ENCODE results near the gene PGK1.
"Not testable (repeated sequence)": the region's sequence is repeated elsewhere in the genome, so short reads cannot be mapped to it uniquely, and the experiment has no call there.

Gene PGK1

GRCh38 chrX:78116766-78117165 lies 12.7 kb downstream of the PGK1 start:
- no peak for DNase-seq

DNA sequence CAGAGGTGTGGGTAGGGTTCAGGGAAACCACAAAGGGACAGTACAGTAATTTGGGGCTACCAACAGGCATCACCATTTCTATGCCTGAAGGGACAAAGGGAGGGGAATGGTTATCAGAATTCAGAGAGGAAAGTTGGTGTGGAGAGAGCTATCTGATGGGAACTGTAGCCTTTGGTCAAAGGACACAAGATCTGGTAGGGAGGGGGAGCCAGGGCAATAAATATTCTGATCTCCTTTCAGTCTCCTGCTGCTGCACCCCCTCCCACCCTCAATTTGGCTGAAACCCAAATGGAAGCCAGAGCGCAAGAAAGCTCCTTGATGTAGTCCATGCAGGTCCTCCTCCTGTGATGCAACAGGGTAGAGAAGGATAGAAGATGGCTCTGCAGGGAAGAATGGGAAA lies 14.6 kb downstream of the PGK1 start:
- DNase-seq = no peak

GRCh38 chrX:78119521-78120227 lies 15.6 kb downstream of the PGK1 start:
- no peak for DNase-seq

DNA sequence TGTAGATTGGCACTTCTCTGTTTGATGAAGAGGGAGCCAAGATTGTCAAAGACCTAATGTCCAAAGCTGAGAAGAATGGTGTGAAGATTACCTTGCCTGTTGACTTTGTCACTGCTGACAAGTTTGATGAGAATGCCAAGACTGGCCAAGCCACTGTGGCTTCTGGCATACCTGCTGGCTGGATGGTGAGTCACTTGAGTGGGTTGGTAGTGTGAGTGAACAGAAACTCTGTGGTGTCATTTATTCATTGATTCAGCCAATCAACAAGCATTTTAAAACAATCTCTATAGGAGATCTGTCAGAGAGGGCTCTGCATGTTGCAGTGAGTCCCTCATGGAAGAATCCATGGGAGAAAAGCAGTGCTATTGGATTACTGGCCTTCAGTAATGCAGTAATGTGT lies 19.1 kb downstream of the PGK1 start:
- no peak for DNase-seq

DNA sequence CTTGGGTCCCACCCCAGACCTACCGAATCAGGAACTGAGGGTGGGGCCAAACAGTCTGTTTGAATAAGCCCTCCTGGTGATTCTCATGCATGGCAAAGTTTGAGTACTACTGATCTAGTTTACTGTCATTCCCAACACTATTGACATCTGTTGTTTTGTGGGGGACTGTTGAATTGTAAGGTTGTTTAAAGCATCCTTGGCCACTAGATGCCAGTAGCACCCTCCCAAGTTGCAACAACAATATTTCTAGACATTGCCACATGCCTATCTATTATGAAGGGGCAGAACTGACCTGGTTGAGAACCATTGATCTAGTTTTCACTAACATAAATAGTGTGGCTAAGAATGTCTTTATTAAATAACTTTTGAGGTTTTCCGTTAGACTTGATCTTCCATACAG lies 20.3 kb downstream of the PGK1 start:
- DNase-seq = no peak

DNA sequence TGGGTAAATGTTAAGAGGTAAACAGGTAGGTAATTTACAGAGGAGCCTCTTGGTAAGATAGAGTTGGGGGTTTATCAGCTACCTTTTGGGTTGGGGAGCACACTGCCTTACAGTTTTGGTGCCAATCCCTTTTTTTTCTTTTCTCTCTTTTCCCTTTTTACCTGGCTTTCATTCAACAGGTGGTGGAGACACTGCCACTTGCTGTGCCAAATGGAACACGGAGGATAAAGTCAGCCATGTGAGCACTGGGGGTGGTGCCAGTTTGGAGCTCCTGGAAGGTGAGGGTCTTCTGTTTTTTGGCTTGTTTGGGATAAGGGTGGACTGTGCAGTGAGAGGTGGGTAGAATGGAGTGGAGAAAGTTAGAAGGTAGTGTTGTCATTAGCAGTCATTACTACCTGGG lies 21.1 kb downstream of the PGK1 start:
- DNase-seq = no peak

DNA sequence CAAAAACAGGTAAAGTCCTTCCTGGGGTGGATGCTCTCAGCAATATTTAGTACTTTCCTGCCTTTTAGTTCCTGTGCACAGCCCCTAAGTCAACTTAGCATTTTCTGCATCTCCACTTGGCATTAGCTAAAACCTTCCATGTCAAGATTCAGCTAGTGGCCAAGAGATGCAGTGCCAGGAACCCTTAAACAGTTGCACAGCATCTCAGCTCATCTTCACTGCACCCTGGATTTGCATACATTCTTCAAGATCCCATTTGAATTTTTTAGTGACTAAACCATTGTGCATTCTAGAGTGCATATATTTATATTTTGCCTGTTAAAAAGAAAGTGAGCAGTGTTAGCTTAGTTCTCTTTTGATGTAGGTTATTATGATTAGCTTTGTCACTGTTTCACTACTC lies 21.7 kb downstream of the PGK1 start:
- not testable (repeated sequence) for DNase-seq

- no peak for DNase-seq
Measured at GRCh38 chrX:78129714-78130113, 25.7 kb downstream of the PGK1 start.

- DNase-seq = no peak
Measured at GRCh38 chrX:78130396-78130795, 26.3 kb downstream of the PGK1 start.

DNA sequence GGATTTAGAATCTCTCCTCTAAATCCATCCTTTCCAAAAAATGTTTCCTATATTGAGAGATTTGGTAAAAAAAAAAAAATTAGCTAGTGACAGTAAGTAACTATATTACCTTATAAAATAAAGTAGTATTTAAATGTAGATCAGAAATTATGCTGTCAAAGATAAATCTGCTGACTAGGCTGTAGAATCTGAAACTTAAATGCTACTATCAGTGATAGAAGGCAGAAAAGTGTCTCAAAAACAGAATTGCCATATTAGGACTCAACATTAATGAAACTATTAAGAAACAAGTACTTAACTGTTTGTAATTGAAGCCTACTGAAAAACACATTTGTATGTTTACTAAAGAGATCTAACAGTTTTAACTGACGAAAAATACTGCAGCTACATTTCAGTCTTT lies 27.1 kb downstream of the PGK1 start:
- DNase-seq = no peak

DNA sequence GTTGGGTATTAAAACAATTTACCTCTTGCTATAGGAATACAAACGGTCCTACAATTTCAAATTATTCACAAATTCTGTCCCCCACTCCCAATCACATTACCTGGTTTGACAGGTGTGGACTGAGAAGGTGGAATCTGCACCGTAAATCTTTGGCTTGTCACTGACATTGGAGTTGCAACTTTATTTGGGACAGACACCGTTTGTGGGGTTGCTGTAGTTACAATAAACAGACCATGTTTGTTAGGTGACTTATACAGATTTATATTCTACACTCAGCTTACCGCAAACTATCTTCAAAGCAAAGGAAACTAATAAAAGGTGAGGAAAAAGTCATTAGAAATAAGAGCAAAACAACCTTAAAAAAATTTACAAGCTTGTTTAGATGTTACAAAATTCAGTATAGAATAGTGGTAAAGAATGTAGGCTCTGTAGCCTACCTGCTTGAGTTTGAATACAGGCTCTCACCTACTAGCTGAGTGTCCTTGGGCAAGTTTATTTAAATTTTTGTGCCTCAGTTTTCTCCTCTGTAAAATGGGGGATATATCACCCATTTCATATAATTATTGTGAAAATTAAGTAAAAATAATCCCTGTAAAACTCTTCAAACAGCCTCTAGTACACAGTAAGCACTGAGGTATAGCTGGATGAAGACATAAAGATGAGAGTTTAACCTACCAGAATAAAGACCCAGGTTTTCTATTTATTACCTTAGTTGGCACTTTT lies 29.4 kb downstream of the PGK1 start:
- no peak for DNase-seq

- peak; percentile 49 for DNase-seq
Measured at GRCh38 chrX:78139160-78140123, 35.4 kb downstream of the PGK1 start, which contains the start of gene TAF9B. TSS of gene TAF9B (minus strand) at chrX:78139650. CDS start at chrX:78139611, 39 bp downstream.

- no peak for DNase-seq
Measured at GRCh38 chrX:78140206-78140605, 36.2 kb downstream of the PGK1 start.

DNA sequence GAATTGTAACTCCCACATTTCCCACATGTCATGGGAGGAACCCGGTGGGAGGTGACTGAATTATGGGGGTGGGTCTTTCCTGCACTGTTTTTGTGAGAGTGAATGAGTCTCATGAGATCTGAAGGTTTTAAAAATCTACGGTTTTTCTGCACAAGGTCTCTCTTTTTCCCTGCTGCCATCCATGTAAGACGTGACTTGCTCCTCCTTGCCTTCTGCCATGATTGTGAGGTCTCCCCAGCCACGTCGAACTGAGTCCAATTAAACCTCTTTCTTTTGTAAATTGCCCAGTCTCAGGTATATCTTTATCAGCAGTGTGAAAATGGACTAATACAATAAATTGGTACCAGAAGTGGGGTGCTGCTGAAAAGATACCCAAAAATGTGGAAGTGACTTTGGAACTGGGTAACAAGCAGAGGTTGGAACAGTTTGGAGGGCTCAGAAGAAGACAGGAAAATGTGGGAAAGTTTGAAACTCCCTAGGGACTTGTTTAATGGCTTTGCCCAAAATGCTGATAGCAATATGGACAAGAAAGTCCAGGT lies 43.0 kb downstream of the PGK1 start:
- not testable (repeated sequence) for DNase-seq

- DNase-seq = not testable (repeated sequence)
Measured at GRCh38 chrX:78157373-78157772, 53.3 kb downstream of the PGK1 start.

DNA sequence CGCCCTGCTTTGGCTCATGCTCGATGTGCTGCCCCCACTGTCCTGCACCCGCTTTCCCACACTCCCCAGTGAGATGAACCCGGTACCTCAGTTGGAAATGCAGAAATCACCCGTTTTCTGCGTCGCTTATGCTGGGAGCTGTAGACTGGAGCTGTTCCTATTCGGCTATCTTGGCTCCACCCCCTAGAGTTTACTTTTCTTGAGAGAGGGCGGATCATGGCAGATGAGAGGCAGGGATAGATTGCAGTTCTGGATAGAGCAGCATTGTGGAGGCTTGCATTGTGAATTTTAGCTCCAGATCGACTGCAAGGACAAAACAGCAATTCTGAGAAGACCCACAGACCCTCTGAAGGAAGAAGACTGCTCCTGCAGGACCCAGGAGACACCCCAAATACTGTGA lies 53.8 kb downstream of the PGK1 start:
- DNase-seq = not testable (repeated sequence)

DNA sequence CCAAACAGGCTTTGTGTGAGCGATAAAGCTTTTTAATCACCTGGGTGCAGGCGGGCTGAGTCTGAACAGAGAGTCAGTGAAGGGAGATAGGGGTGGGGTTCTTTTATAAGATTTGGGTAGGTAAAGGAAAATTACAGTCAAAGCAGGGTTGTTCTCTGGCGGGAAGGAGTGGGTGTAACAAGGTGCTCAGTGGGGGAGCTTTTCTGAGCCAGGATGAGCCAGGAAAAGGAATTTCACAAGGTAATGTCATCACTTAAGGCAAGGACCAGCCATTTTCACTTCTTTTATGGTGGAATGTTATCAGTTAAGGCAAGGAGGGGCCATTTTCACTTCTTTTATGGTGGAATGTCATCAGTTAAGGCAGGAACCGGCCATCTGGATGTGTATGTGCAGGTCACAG lies 56.7 kb downstream of the PGK1 start:
- not testable (repeated sequence) for DNase-seq

DNA sequence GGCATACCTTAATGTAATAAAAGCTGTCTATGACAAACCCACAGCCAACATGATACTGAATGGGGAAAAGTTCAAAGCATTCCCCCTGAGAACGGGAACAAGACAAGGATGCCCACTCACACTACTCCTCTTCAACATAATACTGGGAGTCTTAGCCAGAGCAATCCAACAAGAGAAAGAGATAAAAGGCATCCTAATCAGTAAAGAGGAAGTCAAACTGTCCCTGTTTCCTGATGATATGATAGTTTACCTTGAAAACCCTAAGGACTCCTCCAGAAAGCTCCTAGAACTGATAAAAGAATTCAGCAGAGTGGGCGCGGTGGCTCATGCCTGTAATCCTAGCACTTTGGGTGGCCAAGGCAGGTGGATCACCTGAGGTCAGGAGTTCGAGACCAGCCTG lies 59.1 kb downstream of the PGK1 start:
- not testable (repeated sequence) for DNase-seq

DNA sequence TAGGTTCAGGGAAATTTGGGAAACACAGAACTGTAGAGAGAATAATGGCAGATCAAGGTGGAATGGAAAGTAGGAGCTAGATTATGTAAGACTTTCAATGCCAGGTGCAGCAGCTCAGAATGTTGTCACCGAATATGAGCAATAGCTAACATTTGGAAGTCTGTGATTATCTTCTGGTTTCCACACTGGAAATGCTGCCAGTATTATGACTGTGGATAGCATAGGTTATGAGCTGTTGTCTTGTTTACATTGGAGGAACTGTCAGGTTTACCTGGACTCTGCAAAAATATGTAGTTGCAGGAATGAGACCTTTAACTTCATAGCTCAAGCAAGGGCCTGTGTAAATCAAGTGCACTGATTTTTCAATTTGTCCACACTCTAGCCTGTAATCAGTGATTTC lies 61.4 kb downstream of the PGK1 start:
- DNase-seq = no peak

GRCh38 chrX:78168065-78168464 lies 64.0 kb downstream of the PGK1 start:
- no peak for DNase-seq

Data from NCI-H1436 treated with DMSO at 0.1 percent for 48 hours (cell line).